ENCODE data around the gene EDN2.

DNA sequence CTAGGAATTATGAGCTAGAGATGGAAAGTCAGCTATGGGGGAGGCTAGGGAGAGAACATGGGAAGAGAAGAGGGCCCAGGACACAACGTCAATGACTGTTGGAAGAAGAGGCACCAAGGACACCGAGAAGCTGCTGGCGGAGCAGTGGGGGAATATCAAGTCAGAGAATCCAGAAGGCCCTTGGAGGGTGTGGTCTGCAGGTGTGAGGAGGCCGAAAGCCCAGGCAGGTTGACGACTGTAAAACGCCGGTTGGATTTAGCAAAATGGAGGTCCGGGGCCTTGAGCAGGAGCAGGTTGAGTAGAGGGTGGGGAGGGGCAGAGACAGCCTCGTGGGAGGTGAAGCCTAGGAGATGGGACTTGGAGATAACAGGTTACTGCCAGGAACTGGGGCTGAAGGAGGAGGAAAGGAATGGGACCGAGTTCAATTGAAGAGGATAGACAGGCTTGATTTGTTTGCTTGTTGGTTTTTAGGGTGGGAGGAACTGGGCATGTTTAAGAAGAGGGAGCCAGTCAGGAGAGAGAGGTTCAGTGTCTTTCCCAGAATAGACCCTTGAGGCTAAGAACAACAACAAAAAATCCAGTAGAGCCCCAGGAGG lies 35.1 kb downstream of the EDN2 start:
- TF ChIP-seq CTCF (IDR thresholded peaks at IDR 0.05; ENCODE audit: control extremely low read depth in 1 of 3, insufficient read depth in 1 of 3, low read depth in 1 of 3, low read length in 3 of 3) (no peak), TBP (IDR thresholded peaks at IDR 0.05; ENCODE audit: low read depth, low read length) (no peak), SP1 (IDR thresholded peaks at IDR 0.05; ENCODE audit: low read depth, low read length) (no peak), CHD2 (IDR thresholded peaks at IDR 0.05; ENCODE audit: low read length) (no peak), TAF1 (IDR thresholded peaks at IDR 0.05; ENCODE audit: low read depth, low read length) (no peak), RAD21 (IDR thresholded peaks at IDR 0.05 in 1 of 2, conservative IDR thresholded peaks at IDR 0.05 in 1 of 2; ENCODE audit: low read depth in 2 of 2, low read length in 2 of 2) (no peak)
